Liver (tissue), 9 donors: Measurements from ENCODE around the gene CLN5. TPM values are rescaled to one million over a fixed set of nuclear protein-coding genes. Genes with fewer than 3 reads are reported as not detected.

Experiments used
- DNase-seq: peaks from one replicate; pipeline ENCODE4 v3.0.0-alpha.2; 2017; ENCODE audit warnings: low spot score
- H3K27ac ChIP-seq, 2 donors: one replicate each; pipeline ENCODE4 v1.7.0; 2013; ENCODE audit warnings: inconsistent platforms in 2 of 2, low read length in 2 of 2, control low read depth in 1 of 2, low read depth in 1 of 2, mild to moderate bottlenecking in 1 of 2
- H3K27me3 ChIP-seq, 4 donors: one replicate each; pipeline versions ENCODE4 v1.6.1 to v1.7.0; 2013; ENCODE audit warnings: low read length in 3 of 4, inconsistent platforms in 1 of 4, mild to moderate bottlenecking in 1 of 4, moderate library complexity in 1 of 4; ENCODE audit not compliant: control insufficient read depth in 4 of 4, insufficient read depth in 4 of 4
- H3K36me3 ChIP-seq, 4 donors: one replicate each; pipeline versions ENCODE4 v1.6.1 to v1.7.0; 2013; ENCODE audit warnings: low read length in 3 of 4, mild to moderate bottlenecking in 3 of 4, low read depth in 1 of 4, moderate library complexity in 1 of 4; ENCODE audit not compliant: control insufficient read depth in 4 of 4, insufficient read depth in 3 of 4
- H3K4me1 ChIP-seq, 4 donors: one replicate each; pipeline versions ENCODE4 v1.6.1 to v1.7.0; 2013; ENCODE audit warnings: low read length in 3 of 4, mild to moderate bottlenecking in 3 of 4, moderate library complexity in 1 of 4; ENCODE audit not compliant: control insufficient read depth in 4 of 4, insufficient read depth in 4 of 4
- H3K4me3 ChIP-seq, 3 donors: one replicate each; pipeline versions ENCODE4 v1.6.1 to v1.7.0; 2013; ENCODE audit warnings: low read length in 3 of 3, control low read depth in 1 of 3, low read depth in 1 of 3, mild to moderate bottlenecking in 1 of 3
- H3K9ac ChIP-seq, 2 donors: one replicate each; pipeline ENCODE4 v1.7.0; 2013; ENCODE audit warnings: low read length in 2 of 2, mild to moderate bottlenecking in 2 of 2, moderate library complexity in 2 of 2, control low read depth in 1 of 2, low read depth in 1 of 2
- H3K9me3 ChIP-seq, 4 donors: one replicate each; pipeline versions ENCODE4 v1.6.1 to v1.7.0; 2013; ENCODE audit warnings: low read length in 3 of 4; ENCODE audit not compliant: control insufficient read depth in 4 of 4
- ATF3 ChIP-seq: IDR thresholded peaks from 2 replicates; pipeline ENCODE4 v1.6.1; 2016; ENCODE audit warnings: antibody characterized with exemption
- EGR1 ChIP-seq, 2 donors: IDR thresholded peaks; 2 replicates each; pipeline ENCODE4 v1.6.1; 2016 to 2018; ENCODE audit warnings: antibody characterized with exemption in 2 of 2, low read depth in 2 of 2
- FOXA1 ChIP-seq: IDR thresholded peaks from 2 replicates; pipeline ENCODE4 v1.6.1; 2016; ENCODE audit warnings: antibody characterized with exemption
- FOXA2 ChIP-seq: IDR thresholded peaks from 2 replicates; pipeline ENCODE4 v1.6.1; 2016; ENCODE audit warnings: antibody characterized with exemption
- GABPA ChIP-seq, 2 donors: IDR thresholded peaks in 1 of 2; conservative IDR thresholded peaks in 1 of 2; 2 replicates each; pipeline ENCODE4 v1.6.1; 2016; ENCODE audit warnings: antibody characterized with exemption in 2 of 2, mild to moderate bottlenecking in 1 of 2, moderate library complexity in 1 of 2
- HNF4A ChIP-seq, 2 donors: conservative IDR thresholded peaks; 2 replicates each; pipeline ENCODE4 v1.6.1; 2016; ENCODE audit warnings: antibody characterized with exemption in 2 of 2, mild to moderate bottlenecking in 2 of 2
- HNF4G ChIP-seq: IDR thresholded peaks from 2 replicates; pipeline ENCODE4 v1.6.1; 2016; ENCODE audit warnings: antibody characterized with exemption
- JUND ChIP-seq, 2 donors: IDR thresholded peaks; 2 replicates each; pipeline ENCODE4 v1.6.1; 2016; ENCODE audit warnings: antibody characterized with exemption in 2 of 2
- NR2F2 ChIP-seq: IDR thresholded peaks from 2 replicates; pipeline ENCODE4 v1.6.1; 2016; ENCODE audit warnings: antibody characterized with exemption
- RAD21 ChIP-seq, 2 donors: IDR thresholded peaks; 2 replicates each; pipeline ENCODE4 v1.6.1; 2016; ENCODE audit warnings: antibody characterized with exemption in 2 of 2, mild to moderate bottlenecking in 2 of 2
- RXRA ChIP-seq, 2 donors: IDR thresholded peaks; 2 replicates each; pipeline ENCODE4 v1.6.1; 2017 to 2018; ENCODE audit warnings: antibody characterized with exemption in 2 of 2, mild to moderate bottlenecking in 1 of 2
- SP1 ChIP-seq: IDR thresholded peaks from 2 replicates; pipeline ENCODE4 v1.6.1; 2018; ENCODE audit warnings: antibody characterized with exemption, mild to moderate bottlenecking
- TAF1 ChIP-seq: conservative IDR thresholded peaks from 2 replicates; pipeline ENCODE4 v1.6.1; 2016; ENCODE audit warnings: antibody characterized with exemption, mild to moderate bottlenecking
- YY1 ChIP-seq: IDR thresholded peaks from 2 replicates; pipeline ENCODE4 v1.6.1; 2016; ENCODE audit warnings: antibody characterized with exemption, mild to moderate bottlenecking
- ZBTB33 ChIP-seq: IDR thresholded peaks from 2 replicates; pipeline ENCODE4 v1.6.1; 2016; ENCODE audit warnings: antibody characterized with exemption
- WGBS: extraction: QIAGEN DNeasy Blood & Tissue Kit; methylation state at CpG from one replicate; pipeline ENCODE4 v1.1.7; 2013; 5-methylcytosine and 5-hydroxymethylcytosine counted together
- polyA plus RNA-seq, 2 donors: library from polyadenylated mRNA; stranded (reverse) in 1 of 2; unstranded in 1 of 2; fragments of 200-250 nt in 1 of 2; fragments of >200 nt in 1 of 2; fragmentation: Nextera tagmentation in 1 of 2; extraction: Ambion mirVana in 1 of 2; gene quantifications; one replicate each; pipeline versions ENCODE4 v1.2.1 to v1.2.3, GENCODE V29; 2013 to 2015
- total RNA-seq, 2 donors: library from RNA; depleted of rRNA; stranded (reverse); fragments of >200 nt; gene quantifications; one replicate each; pipeline ENCODE4 v1.2.3, GENCODE V29; 2014
- TF ChIP-seq, protein P1 (sequence below): IDR thresholded peaks from 2 replicates; pipeline ENCODE4 v1.6.1; 2016; ENCODE audit warnings: antibody characterized with exemption, mild to moderate bottlenecking
- TF ChIP-seq, protein P2 (sequence below): IDR thresholded peaks from 2 replicates; pipeline ENCODE4 v1.6.1; 2016; ENCODE audit warnings: antibody characterized with exemption
- TF ChIP-seq, protein P3 (sequence below): fragments of 150-350 bp; IDR thresholded peaks from 2 replicates; pipeline ENCODE4 v1.5.1; 2017; ENCODE audit warnings: improper control_type of control experiment, low read depth, low read length; ENCODE audit not compliant: missing input control
- donor health status: healthy.
- donor health status: healthy.
- donor health status: healthy.
- donor health status: healthy.
- donor health status: healthy.

Gene CLN5
- total and polyA plus RNA-seq, 4 donors, result 11.6 to 18.2 (median 14.8) TPM

DNA sequence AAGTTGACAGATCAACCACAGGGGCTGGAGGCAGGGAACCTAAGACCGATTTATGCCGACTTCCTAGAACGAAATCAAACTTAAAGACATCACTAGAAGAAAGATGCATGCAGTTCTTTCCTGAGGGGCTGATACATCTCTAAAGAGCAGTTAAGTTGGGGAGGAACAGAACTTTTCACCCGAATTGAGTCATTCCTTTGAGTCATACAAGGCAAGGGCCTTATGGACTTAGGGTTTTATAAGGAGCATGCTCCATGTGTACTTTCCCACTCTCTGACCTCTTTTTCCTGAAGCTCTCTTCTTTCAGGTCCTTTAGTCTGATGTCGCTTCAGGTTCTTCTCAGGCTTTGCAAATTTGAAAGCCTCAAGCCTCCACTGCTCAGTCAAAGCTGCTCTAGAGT lies 43.0 kb downstream of the CLN5 start (continued):
- TF ChIP-seq RAD21 (IDR thresholded peaks at IDR 0.05), result no peak

GRCh38 chr13:77036279-77036678 lies 44.4 kb downstream of the CLN5 start:
- Histone ChIP-seq H3K27ac (no peak overlapping the region), H3K9me3 (no peaks in the 10 kb centered on the region), H3K27me3 (no peaks in the 10 kb centered on the region), H3K9ac (no peak overlapping the region), H3K36me3 (no peaks in the 10 kb centered on the region), H3K4me1 (no peaks in the 10 kb centered on the region), H3K4me3 (no peak overlapping the region)
- 98% methylated on average over 1 of the region's 1 CpG for WGBS
- TF ChIP-seq JUND (IDR thresholded peaks at IDR 0.05) (no peak), YY1 (no peak), ATF3 (no peak)
- TF ChIP-seq, protein P1, sequence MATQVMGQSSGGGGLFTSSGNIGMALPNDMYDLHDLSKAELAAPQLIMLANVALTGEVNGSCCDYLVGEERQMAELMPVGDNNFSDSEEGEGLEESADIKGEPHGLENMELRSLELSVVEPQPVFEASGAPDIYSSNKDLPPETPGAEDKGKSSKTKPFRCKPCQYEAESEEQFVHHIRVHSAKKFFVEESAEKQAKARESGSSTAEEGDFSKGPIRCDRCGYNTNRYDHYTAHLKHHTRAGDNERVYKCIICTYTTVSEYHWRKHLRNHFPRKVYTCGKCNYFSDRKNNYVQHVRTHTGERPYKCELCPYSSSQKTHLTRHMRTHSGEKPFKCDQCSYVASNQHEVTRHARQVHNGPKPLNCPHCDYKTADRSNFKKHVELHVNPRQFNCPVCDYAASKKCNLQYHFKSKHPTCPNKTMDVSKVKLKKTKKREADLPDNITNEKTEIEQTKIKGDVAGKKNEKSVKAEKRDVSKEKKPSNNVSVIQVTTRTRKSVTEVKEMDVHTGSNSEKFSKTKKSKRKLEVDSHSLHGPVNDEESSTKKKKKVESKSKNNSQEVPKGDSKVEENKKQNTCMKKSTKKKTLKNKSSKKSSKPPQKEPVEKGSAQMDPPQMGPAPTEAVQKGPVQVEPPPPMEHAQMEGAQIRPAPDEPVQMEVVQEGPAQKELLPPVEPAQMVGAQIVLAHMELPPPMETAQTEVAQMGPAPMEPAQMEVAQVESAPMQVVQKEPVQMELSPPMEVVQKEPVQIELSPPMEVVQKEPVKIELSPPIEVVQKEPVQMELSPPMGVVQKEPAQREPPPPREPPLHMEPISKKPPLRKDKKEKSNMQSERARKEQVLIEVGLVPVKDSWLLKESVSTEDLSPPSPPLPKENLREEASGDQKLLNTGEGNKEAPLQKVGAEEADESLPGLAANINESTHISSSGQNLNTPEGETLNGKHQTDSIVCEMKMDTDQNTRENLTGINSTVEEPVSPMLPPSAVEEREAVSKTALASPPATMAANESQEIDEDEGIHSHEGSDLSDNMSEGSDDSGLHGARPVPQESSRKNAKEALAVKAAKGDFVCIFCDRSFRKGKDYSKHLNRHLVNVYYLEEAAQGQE, result no peak
- no peak for DNase-seq

DNA sequence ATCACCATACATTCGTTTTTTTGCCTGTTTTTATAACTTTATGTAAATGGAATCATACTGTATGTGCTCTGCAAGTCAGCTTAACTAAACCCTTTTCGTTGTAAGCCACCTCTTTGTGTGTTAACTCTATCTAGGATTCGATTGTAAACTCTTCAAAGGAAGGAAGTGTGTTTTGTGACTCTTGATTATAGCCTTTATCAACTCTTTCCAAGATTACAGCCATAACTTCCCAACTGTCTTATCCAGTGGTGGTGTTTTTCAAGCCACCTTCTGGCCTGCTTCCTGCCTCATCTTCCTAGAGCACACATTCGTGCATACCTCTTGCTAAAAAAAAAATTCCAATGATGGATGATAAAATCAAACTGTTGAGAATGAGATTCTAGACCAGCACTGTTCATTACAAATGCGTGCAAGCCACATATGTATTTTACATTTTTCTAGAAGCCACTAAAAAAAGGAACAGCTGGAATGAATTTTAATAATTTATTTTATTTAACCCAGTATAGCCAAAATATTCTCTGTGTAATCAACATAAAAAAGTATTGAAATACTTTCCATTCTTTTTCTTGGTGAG lies 47.1 kb downstream of the CLN5 start:
- no peak overlapping the region for H3K27ac ChIP-seq
- no peak for DNase-seq
- peaks cover 0 to under 1% (median 0%) of the 10 kb centered on the region in 4 donors for H3K36me3 ChIP-seq
- 65% methylated on average over 5 of the region's 5 CpGs for WGBS
- H3K9me3 ChIP-seq, result no peaks in the 10 kb centered on the region
- TF ChIP-seq FOXA1, result no peak
- TF ChIP-seq HNF4G, result no peak
- no peak for TF ChIP-seq FOXA2
- no peak for TF ChIP-seq ATF3
- TF ChIP-seq, protein P2, sequence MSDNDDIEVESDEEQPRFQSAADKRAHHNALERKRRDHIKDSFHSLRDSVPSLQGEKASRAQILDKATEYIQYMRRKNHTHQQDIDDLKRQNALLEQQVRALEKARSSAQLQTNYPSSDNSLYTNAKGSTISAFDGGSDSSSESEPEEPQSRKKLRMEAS, result no peak
- TF ChIP-seq RAD21 (IDR thresholded peaks at IDR 0.05), result no peak
- TF ChIP-seq JUND (IDR thresholded peaks at IDR 0.05), result no peak
- TF ChIP-seq YY1, result no peak
- TF ChIP-seq ZBTB33, result no peak
- TF ChIP-seq, protein P3, sequence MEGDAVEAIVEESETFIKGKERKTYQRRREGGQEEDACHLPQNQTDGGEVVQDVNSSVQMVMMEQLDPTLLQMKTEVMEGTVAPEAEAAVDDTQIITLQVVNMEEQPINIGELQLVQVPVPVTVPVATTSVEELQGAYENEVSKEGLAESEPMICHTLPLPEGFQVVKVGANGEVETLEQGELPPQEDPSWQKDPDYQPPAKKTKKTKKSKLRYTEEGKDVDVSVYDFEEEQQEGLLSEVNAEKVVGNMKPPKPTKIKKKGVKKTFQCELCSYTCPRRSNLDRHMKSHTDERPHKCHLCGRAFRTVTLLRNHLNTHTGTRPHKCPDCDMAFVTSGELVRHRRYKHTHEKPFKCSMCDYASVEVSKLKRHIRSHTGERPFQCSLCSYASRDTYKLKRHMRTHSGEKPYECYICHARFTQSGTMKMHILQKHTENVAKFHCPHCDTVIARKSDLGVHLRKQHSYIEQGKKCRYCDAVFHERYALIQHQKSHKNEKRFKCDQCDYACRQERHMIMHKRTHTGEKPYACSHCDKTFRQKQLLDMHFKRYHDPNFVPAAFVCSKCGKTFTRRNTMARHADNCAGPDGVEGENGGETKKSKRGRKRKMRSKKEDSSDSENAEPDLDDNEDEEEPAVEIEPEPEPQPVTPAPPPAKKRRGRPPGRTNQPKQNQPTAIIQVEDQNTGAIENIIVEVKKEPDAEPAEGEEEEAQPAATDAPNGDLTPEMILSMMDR, result no peak
- TF ChIP-seq TAF1, result no peak
- TF ChIP-seq RXRA (IDR thresholded peaks at IDR 0.05), result no peak
- TF ChIP-seq, protein P1, result no peak
- TF ChIP-seq HNF4A (conservative IDR thresholded peaks at IDR 0.05), result no peak
- TF ChIP-seq EGR1 (IDR thresholded peaks at IDR 0.05; ENCODE audit: low read depth in 2 of 2), result no peak
- TF ChIP-seq SP1, result no peak
- no peak for TF ChIP-seq GABPA (IDR thresholded peaks at IDR 0.05 in 1 of 2, conservative IDR thresholded peaks at IDR 0.05 in 1 of 2)
- TF ChIP-seq NR2F2, result no peak
- H3K9ac ChIP-seq, result no peak overlapping the region
- H3K4me3 ChIP-seq, result no peak overlapping the region
- H3K27me3 ChIP-seq, result no peaks in the 10 kb centered on the region
- H3K4me1 ChIP-seq, result no peaks in the 10 kb centered on the region
